ENCODE data around the gene FMN1.

DNA sequence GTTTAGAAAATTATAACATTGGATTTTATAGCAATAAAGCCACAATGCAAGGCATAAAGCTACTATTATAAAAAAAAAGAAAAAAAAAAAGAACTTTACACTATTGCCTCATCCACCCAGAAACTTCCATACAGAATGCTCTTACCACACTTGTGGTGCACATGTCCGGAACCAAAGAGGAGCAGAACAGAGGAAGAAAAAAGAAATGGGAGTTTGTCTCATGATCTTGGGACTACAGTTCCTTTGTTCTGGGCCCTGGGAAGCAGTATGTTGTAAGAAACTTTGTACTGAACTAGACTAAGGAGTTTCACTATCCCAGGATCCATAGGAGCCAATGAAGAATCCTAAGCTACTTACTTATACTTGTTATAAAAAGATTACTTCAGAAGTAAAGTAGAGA lies 36.1 kb downstream of the FMN1 start:
- TF ChIP-seq, protein P1, sequence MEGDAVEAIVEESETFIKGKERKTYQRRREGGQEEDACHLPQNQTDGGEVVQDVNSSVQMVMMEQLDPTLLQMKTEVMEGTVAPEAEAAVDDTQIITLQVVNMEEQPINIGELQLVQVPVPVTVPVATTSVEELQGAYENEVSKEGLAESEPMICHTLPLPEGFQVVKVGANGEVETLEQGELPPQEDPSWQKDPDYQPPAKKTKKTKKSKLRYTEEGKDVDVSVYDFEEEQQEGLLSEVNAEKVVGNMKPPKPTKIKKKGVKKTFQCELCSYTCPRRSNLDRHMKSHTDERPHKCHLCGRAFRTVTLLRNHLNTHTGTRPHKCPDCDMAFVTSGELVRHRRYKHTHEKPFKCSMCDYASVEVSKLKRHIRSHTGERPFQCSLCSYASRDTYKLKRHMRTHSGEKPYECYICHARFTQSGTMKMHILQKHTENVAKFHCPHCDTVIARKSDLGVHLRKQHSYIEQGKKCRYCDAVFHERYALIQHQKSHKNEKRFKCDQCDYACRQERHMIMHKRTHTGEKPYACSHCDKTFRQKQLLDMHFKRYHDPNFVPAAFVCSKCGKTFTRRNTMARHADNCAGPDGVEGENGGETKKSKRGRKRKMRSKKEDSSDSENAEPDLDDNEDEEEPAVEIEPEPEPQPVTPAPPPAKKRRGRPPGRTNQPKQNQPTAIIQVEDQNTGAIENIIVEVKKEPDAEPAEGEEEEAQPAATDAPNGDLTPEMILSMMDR (IDR thresholded peaks at IDR 0.05) = no peak
- TF ChIP-seq POLR2A (IDR thresholded peaks at IDR 0.05) = no peak

Data from esophagus squamous epithelium (tissue), 4 donors.